ENCODE measurements around the gene RPL13A.

Gene RPL13A

DNA sequence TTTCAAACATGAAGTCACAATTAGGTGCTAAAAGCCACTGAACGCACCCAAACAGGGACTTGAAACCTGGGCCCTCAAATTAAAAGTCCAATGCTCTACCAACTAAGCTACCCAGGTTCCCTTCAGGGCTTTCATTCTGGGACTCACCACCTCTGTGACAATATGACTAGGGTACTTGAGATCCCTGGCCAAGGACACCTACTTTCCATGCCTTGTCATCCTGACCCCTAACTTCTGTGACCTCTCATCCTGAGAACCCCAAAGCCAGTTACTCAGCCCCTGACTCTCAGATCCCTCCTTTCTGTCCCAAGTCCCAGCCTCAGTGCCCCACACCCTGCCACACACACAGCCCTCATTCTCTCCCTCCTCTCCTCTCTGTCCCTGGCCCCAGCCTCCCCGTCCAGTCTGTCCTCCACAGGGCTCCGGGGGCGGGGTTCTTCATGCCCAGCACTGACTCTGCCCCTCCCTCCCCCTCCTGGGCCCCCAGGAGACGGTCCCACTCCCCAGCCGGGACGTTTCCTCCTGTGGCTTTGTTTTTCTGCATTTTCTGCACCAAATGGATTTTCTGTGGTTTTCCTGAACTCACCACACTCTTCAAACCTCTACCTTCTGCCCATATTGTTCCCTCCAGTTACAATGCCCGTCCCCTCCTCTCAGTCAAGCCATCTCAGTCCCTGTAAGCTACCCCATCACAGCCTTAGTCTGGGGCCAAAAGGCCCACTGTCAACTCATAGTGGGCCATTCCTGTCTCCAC lies 47.4 kb downstream of the RPL13A start:
- TF ChIP-seq, protein P1, sequence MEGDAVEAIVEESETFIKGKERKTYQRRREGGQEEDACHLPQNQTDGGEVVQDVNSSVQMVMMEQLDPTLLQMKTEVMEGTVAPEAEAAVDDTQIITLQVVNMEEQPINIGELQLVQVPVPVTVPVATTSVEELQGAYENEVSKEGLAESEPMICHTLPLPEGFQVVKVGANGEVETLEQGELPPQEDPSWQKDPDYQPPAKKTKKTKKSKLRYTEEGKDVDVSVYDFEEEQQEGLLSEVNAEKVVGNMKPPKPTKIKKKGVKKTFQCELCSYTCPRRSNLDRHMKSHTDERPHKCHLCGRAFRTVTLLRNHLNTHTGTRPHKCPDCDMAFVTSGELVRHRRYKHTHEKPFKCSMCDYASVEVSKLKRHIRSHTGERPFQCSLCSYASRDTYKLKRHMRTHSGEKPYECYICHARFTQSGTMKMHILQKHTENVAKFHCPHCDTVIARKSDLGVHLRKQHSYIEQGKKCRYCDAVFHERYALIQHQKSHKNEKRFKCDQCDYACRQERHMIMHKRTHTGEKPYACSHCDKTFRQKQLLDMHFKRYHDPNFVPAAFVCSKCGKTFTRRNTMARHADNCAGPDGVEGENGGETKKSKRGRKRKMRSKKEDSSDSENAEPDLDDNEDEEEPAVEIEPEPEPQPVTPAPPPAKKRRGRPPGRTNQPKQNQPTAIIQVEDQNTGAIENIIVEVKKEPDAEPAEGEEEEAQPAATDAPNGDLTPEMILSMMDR (IDR thresholded peaks at IDR 0.05), result no peak
- peaks cover 13 to 16% of the 10 kb centered on the region in 2 experiments for H3K4me1 ChIP-seq (ENCODE audit: control insufficient read depth in 1 of 2, insufficient read depth in 1 of 2, low read depth in 1 of 2, low read length in 1 of 2)
- H3K4me3 ChIP-seq (ENCODE audit: low read depth in 1 of 2, low read length in 1 of 2), result peak overlapping the region; percentile 73 to 76
- peaks cover 33% of the 10 kb centered on the region for H3K27me3 ChIP-seq
- no peak overlapping the region for H3K27ac ChIP-seq
- H3K36me3 ChIP-seq, result peaks cover 78% of the 10 kb centered on the region
- no peaks in the 10 kb centered on the region for H3K9me3 ChIP-seq

DNA sequence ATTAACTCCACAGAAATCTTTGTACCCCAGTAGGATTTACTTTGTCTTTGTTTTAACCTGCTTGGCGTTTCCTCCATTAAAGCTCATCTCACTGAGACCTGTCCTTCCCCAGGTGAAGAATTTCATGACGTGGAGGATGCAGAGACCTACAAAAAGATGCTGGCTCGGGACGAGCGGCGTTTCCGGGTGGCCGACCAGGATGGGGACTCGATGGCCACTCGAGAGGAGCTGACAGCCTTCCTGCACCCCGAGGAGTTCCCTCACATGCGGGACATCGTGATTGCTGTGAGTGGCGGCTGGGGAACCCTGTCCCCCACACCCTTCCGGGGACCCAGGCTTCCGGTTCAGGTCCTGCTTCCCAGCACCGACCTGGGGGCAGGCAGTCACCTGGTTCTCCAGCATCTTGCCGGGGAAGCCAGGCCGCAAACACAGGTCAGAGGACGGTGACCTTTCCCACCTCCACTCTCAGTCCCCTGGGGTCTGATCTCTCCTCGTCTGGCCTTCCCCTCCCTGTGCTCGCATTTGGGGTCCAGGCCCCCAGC lies 49.6 kb downstream of the RPL13A start:
- Histone ChIP-seq H3K4me1 (ENCODE audit: control insufficient read depth in 1 of 2, insufficient read depth in 1 of 2, low read depth in 1 of 2, low read length in 1 of 2) (peaks cover 13 to 16% of the 10 kb centered on the region in 2 experiments), H3K9me3 (no peaks in the 10 kb centered on the region), H3K4me3 (ENCODE audit: low read depth in 1 of 2, low read length in 1 of 2) (no peak overlapping the region), H3K27ac (no peak overlapping the region), H3K27me3 (peaks cover 33% of the 10 kb centered on the region), H3K36me3 (peaks cover 79% of the 10 kb centered on the region)
- TF ChIP-seq, protein P1 (IDR thresholded peaks at IDR 0.05), result no peak

DNA sequence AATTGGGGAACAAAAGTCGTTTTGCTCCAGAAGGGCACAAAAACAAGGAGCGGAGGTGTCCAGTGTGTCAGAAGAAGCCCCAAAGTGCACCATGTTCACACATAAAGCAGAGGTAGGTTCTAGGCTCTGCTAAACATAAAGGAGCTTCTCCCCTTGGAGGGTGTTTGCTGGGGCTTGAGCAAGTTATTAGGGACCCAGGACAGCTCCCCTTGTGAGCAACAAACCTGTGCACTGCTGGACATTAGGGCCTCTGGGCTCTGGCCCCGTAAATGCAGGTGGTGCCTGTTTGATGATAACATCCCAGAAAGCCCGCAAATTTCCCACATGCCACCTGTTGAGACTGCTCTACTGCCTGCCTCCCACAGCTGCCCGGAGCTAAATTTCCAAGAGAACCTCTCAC lies 51.2 kb downstream of the RPL13A start:
- peaks cover 9% of the 10 kb centered on the region in 2 experiments for H3K4me1 ChIP-seq (ENCODE audit: control insufficient read depth in 1 of 2, insufficient read depth in 1 of 2, low read depth in 1 of 2, low read length in 1 of 2)
- H3K27ac ChIP-seq, result no peak overlapping the region
- no peaks in the 10 kb centered on the region for H3K9me3 ChIP-seq
- H3K4me3 ChIP-seq (ENCODE audit: low read depth in 1 of 2, low read length in 1 of 2), result no peak overlapping the region
- peaks cover 19% of the 10 kb centered on the region for H3K27me3 ChIP-seq
- TF ChIP-seq, protein P1 (IDR thresholded peaks at IDR 0.05), result no peak
- peaks cover 81% of the 10 kb centered on the region for H3K36me3 ChIP-seq

DNA sequence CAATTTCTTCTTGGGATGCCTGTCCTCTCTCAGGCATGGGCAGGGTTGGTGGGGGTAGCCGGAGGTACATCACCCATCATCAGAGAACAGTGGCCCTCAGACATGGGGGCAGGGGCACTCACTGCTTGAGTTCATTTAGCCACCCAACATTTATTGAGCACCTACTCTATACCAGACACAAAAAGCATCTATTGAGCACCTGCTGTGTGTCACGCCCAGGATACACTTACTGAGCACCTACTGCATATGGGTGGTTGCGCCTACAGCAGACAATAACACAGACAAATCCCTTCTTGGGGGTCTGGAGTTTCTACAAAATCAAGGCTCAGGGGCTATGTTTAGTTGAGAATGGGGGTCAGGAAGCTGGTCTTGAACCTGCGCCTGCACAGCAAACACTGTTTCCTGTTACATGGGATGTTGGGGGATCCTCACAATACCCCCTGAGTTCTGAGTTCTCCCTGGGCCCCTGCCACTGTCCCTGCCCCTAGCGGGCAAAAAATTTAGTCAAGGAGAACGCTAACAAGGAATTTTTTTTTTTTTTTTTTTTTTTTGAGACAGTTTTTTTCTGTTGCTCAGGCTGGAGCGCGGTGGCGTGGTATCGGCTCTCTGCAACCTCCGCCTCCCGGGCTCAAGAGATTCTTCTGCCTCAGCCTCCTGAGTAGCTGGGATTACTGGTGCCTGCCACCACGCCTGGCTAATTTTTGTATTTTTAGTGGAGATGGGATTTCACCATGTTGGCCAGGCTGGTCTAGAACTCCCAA lies 52.0 kb downstream of the RPL13A start:
- Histone ChIP-seq H3K27me3 (peaks cover 12% of the 10 kb centered on the region), H3K4me3 (ENCODE audit: low read depth in 1 of 2, low read length in 1 of 2) (no peak overlapping the region), H3K4me1 (ENCODE audit: control insufficient read depth in 1 of 2, insufficient read depth in 1 of 2, low read depth in 1 of 2, low read length in 1 of 2) (peaks cover 2 to 6% of the 10 kb centered on the region in 2 experiments), H3K27ac (no peak overlapping the region), H3K36me3 (peaks cover 86% of the 10 kb centered on the region), H3K9me3 (no peaks in the 10 kb centered on the region)
- TF ChIP-seq, protein P1 (IDR thresholded peaks at IDR 0.05), result no peak
